CD14-positive monocyte (primary cell): Measurements from ENCODE around the gene BRIP1. TPM values are rescaled to one million over a fixed set of nuclear protein-coding genes. Genes with fewer than 3 reads are reported as not detected.

Experiments
- DNase-seq, 3 donors: peaks; one replicate each; pipeline ENCODE4 v3.0.0-alpha.2; 2011 to 2022
- H2AFZ ChIP-seq: 2 replicates; pipeline ENCODE4 v1.6.0; 2012; ENCODE audit warnings: mild to moderate bottlenecking, low read depth, low read length, inconsistent platforms; ENCODE audit not compliant: insufficient read depth, poor library complexity, severe bottlenecking
- H3K27ac ChIP-seq, 2 donors: 1 replicate in 1 of 2; 2 replicates in 1 of 2; pipeline ENCODE4 v1.5.1; 2012 to 2013; ENCODE audit warnings: low read length in 2 of 2, control low read depth in 1 of 2, inconsistent platforms in 1 of 2, low read depth in 1 of 2, mild to moderate bottlenecking in 1 of 2
- H3K27me3 ChIP-seq, 2 donors: one replicate each; pipeline versions ENCODE4 v1.6.0 to v1.6.1; 2011 to 2013; ENCODE audit warnings: low read length in 2 of 2; ENCODE audit not compliant: control insufficient read depth in 2 of 2, insufficient read depth in 2 of 2
- H3K36me3 ChIP-seq, 2 donors: replicated peaks in 1 of 2; 1 replicate in 1 of 2; 2 replicates in 1 of 2; pipeline versions ENCODE4 v1.5.1 to v1.6.1; 2012 to 2013; ENCODE audit warnings: low read length in 2 of 2, control low read depth in 1 of 2, inconsistent platforms in 1 of 2, mild to moderate bottlenecking in 1 of 2; ENCODE audit not compliant: insufficient read depth in 2 of 2, control insufficient read depth in 1 of 2
- H3K4me1 ChIP-seq, 2 donors: 1 replicate in 1 of 2; 2 replicates in 1 of 2; pipeline versions ENCODE4 v1.5.1 to v1.6.1; 2012 to 2013; ENCODE audit warnings: low read length in 2 of 2, control low read depth in 1 of 2, inconsistent platforms in 1 of 2, mild to moderate bottlenecking in 1 of 2, moderate library complexity in 1 of 2; ENCODE audit not compliant: insufficient read depth in 2 of 2, control insufficient read depth in 1 of 2
- H3K4me2 ChIP-seq: replicated peaks from 2 replicates; pipeline ENCODE3; 2012; ENCODE audit warnings: low read length, moderate library complexity, mild to moderate bottlenecking; ENCODE audit not compliant: poor library complexity, severe bottlenecking; ENCODE audit errors: extremely low read depth
- H3K4me3 ChIP-seq, 3 experiments: fragments of 200-600 bp in 1 of 3; sonication (generic) in 1 of 3; replicated peaks in 1 of 3; 1 replicate in 2 of 3; 2 replicates in 1 of 3; pipeline ENCODE4 v1.5.1; 2011 to 2013; ENCODE audit warnings: low read length in 3 of 3, mild to moderate bottlenecking in 3 of 3, control low read depth in 2 of 3, low read depth in 2 of 3, inconsistent platforms in 1 of 3, moderate library complexity in 1 of 3
- H3K79me2 ChIP-seq: 2 replicates; pipeline ENCODE4 v1.6.0; 2012; ENCODE audit warnings: mild to moderate bottlenecking, control low read depth, inconsistent platforms, low read length, moderate library complexity; ENCODE audit not compliant: insufficient read depth
- H3K9ac ChIP-seq: 2 replicates; pipeline ENCODE4 v1.6.0; 2017; ENCODE audit warnings: low read length, mild to moderate bottlenecking; ENCODE audit not compliant: insufficient read depth, poor library complexity, severe bottlenecking
- H3K9me3 ChIP-seq, 2 donors: replicated peaks in 1 of 2; 1 replicate in 1 of 2; 2 replicates in 1 of 2; pipeline versions ENCODE4 v1.5.1 to v1.6.1; 2012 to 2013; ENCODE audit warnings: low read length in 2 of 2, control low read depth in 1 of 2; ENCODE audit not compliant: control insufficient read depth in 1 of 2, insufficient read depth in 1 of 2
- H4K20me1 ChIP-seq: 2 replicates; pipeline ENCODE4 v1.6.0; 2012; ENCODE audit warnings: mild to moderate bottlenecking, low read length, control low read depth, moderate library complexity; ENCODE audit not compliant: insufficient read depth
- H3K27ac Mint-ChIP-seq, 7 donors: one replicate each; pipeline ENCODE4 v1.8.0; 2020; ENCODE audit warnings: mild to moderate bottlenecking in 7 of 7, mixed read lengths in 7 of 7, moderate library complexity in 6 of 7, inconsistent platforms in 2 of 7
- H3K27me3 Mint-ChIP-seq, 3 donors: one replicate each; pipeline ENCODE4 v1.8.0; 2021 to 2022; ENCODE audit warnings: low read depth in 3 of 3, mild to moderate bottlenecking in 3 of 3, mixed read lengths in 3 of 3, moderate library complexity in 3 of 3, inconsistent platforms in 1 of 3
- H3K36me3 Mint-ChIP-seq, 2 donors: one replicate each; pipeline ENCODE4 v1.8.0; 2020; ENCODE audit warnings: mixed read lengths in 2 of 2, inconsistent platforms in 1 of 2, mild to moderate bottlenecking in 1 of 2
- H3K4me1 Mint-ChIP-seq: one replicate; pipeline ENCODE4 v1.8.0; 2020; ENCODE audit warnings: mild to moderate bottlenecking, mixed read lengths
- H3K4me3 Mint-ChIP-seq, 2 donors: one replicate each; pipeline ENCODE4 v1.8.0; 2020; ENCODE audit warnings: mild to moderate bottlenecking in 2 of 2, mixed read lengths in 2 of 2, moderate library complexity in 1 of 2
- H3K9me3 Mint-ChIP-seq, 7 donors: one replicate each; pipeline ENCODE4 v1.8.0; 2020 to 2022; ENCODE audit warnings: mixed read lengths in 7 of 7, mild to moderate bottlenecking in 6 of 7, moderate library complexity in 6 of 7, inconsistent platforms in 2 of 7
- WGBS: methylation state at CpG from one replicate; pipeline ENCODE4 v1.1.5; 2013; ENCODE audit warnings: missing lambda C conversion rate; ENCODE audit not compliant: insufficient coverage; 5-methylcytosine and 5-hydroxymethylcytosine counted together
- intact Hi-C, 2 donors: fragments of 100-400 bp; cut with micrococcal nuclease; formaldehyde crosslinking; loops; one replicate each; pipeline versions ENCODE4 v1.15.0 to v1.15.1; 2023
- polyA plus RNA-seq, 3 donors: library from polyadenylated mRNA; depleted of rRNA in 1 of 3; unstranded in 2 of 3; stranded (reverse) in 1 of 3; fragments of 300-500 nt in 2 of 3; fragments of >200 nt in 1 of 3; fragmentation: Illumina TruSeq in 2 of 3; gene quantifications; 1 replicate in 2 of 3; 2 replicates in 1 of 3; pipeline ENCODE4 v1.2.3, GENCODE V29; 2012 to 2021
- TF ChIP-seq, protein P1 (sequence below): fragments of 200-600 bp; IDR thresholded peaks from one replicate; pipeline ENCODE4 v1.8.0; 2022; ENCODE audit warnings: antibody characterized with exemption, mild to moderate bottlenecking

The BRIP1 gene
- polyA plus RNA-seq, 3 donors = 0.11 to 0.12 TPM; not detected in 1

DNA sequence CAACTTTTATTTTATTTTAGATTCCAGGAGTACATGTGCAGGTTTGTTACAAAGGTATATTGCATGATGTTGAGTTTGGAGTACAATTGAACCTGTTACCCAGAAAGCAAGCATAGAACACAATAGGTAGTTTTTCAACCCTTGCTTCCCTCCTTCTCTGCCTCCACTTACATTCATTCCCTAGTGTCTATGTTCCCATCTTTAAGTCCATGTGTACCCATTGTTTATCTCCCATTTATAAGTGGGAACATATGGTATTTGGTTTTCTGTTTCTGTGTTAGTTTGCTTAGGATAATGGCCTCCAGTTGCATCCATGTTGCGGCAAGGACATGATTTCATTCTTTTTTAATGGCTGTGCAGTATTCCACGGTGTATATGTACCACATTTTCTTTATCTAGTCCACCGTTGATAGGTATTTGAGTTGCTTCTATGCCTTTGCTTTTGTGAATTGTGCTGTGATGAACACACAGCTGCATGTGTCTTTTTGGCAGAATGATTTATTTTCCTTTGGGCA is 158.3 kb downstream of the BRIP1 start:
- intact Hi-C loops = no loop called here
- Histone ChIP-seq H2AFZ (no peak overlapping the region), H3K27ac (no peak overlapping the region), H3K4me3 (no peak overlapping the region), H3K4me2 (no peak overlapping the region), H3K4me1 (no peaks in the 10 kb centered on the region), H4K20me1 (no peaks in the 10 kb centered on the region), H3K79me2 (no peaks in the 10 kb centered on the region), H3K36me3 (peaks cover 0 to 19% of the 10 kb centered on the region in 2 donors), H3K27me3 (no peaks in the 10 kb centered on the region), H3K9ac (no peak overlapping the region), H3K9me3 (peaks cover 10 to 26% of the 10 kb centered on the region in 2 donors)
- DNase-seq = no peak
- WGBS = 100% methylated on average over 1 of the region's 3 CpGs
- Mint-ChIP-seq H3K4me3 (no peak overlapping the region), H3K27me3 (no peaks in the 10 kb centered on the region), H3K4me1 (no peaks in the 10 kb centered on the region), H3K36me3 (peaks cover 18 to 31% of the 10 kb centered on the region in 2 donors), H3K27ac (no peak overlapping the region), H3K9me3 (peaks cover 23 to 50% (median 32%) of the 10 kb centered on the region in 7 donors)
- TF ChIP-seq, protein P1, sequence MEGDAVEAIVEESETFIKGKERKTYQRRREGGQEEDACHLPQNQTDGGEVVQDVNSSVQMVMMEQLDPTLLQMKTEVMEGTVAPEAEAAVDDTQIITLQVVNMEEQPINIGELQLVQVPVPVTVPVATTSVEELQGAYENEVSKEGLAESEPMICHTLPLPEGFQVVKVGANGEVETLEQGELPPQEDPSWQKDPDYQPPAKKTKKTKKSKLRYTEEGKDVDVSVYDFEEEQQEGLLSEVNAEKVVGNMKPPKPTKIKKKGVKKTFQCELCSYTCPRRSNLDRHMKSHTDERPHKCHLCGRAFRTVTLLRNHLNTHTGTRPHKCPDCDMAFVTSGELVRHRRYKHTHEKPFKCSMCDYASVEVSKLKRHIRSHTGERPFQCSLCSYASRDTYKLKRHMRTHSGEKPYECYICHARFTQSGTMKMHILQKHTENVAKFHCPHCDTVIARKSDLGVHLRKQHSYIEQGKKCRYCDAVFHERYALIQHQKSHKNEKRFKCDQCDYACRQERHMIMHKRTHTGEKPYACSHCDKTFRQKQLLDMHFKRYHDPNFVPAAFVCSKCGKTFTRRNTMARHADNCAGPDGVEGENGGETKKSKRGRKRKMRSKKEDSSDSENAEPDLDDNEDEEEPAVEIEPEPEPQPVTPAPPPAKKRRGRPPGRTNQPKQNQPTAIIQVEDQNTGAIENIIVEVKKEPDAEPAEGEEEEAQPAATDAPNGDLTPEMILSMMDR = no peak

DNA sequence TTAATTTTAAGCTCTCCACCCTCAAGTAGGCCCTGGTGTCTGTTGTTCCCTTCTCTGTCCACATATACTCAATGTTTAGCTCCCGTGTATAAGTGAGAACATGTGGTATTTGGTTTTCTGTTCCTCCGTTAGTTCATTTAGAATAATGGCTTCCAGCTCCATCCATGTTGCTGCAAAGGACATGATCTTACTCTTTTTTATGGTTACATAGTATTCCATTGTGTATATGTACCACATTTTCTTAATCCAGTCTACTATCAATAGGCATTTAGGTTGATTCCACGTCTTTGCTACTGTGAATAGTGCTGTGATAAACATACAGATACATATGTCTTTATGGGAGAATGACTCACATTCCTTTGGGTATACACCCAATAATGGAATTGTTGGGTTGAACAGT is 160.9 kb downstream of the BRIP1 start:
- H3K9me3 Mint-ChIP-seq = peaks cover 32 to 56% (median 42%) of the 10 kb centered on the region in 7 donors
- Histone ChIP-seq H3K9me3 (peaks cover 18 to 34% of the 10 kb centered on the region in 2 donors), H3K27ac (no peak overlapping the region), H4K20me1 (no peaks in the 10 kb centered on the region), H2AFZ (no peak overlapping the region), H3K27me3 (no peaks in the 10 kb centered on the region), H3K4me3 (no peak overlapping the region), H3K4me1 (no peaks in the 10 kb centered on the region), H3K36me3 (no peaks in the 10 kb centered on the region), H3K4me2 (no peak overlapping the region), H3K9ac (no peak overlapping the region), H3K79me2 (no peaks in the 10 kb centered on the region)
- intact Hi-C loops = no loop called here
- no peaks in the 10 kb centered on the region for H3K4me1 Mint-ChIP-seq
- no CpG with 5 or more reads among the region's 3 CpGs for WGBS
- TF ChIP-seq, protein P1 = no peak
- DNase-seq = no peak
- no peak overlapping the region for H3K4me3 Mint-ChIP-seq
- no peak overlapping the region for H3K27ac Mint-ChIP-seq
- H3K27me3 Mint-ChIP-seq = no peaks in the 10 kb centered on the region
- peaks cover 5 to 11% of the 10 kb centered on the region in 2 donors for H3K36me3 Mint-ChIP-seq
